AG09309 (cell line): ENCODE measurements around the gene RXRG.

Experiments used
- DNase-seq: peaks from one replicate; pipeline ENCODE4 v3.0.0-alpha.2; 2010; ENCODE audit warnings: low read depth
- H3K4me3 ChIP-seq: 2 replicates; pipeline ENCODE4 v1.5.1; 2011; ENCODE audit warnings: mild to moderate bottlenecking, low read depth, low read length, moderate library complexity; ENCODE audit not compliant: control insufficient read depth
- TF ChIP-seq, protein P1 (sequence below): IDR thresholded peaks from 2 replicates; pipeline ENCODE4 v1.5.1; 2011; ENCODE audit warnings: mild to moderate bottlenecking, low read depth, low read length, inconsistent platforms; ENCODE audit not compliant: insufficient read depth, control insufficient read depth; ENCODE audit errors: missing control alignments

Gene RXRG

DNA sequence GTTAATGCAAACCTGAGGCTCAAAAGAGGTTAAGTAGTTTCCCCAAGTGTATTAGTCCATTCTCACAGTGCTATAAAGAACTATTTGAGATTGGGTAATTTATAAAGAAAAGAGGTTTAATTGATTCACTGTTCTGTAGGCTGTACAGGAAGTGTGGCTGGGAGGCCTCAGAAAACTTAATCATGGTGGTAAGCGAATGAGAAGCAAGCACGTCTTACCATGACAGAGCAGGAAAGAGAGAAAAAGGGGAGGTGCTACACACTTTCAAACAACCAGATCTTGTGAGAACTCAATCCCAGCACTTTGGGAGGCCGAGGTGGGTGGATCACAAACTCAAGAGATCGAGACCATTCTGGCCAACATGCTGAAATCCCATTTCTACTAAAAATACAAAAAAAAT, 38.5 kb upstream of the RXRG start:
- H3K4me3 ChIP-seq: no peak overlapping the region
- DNase-seq: no peak
- TF ChIP-seq, protein P1, sequence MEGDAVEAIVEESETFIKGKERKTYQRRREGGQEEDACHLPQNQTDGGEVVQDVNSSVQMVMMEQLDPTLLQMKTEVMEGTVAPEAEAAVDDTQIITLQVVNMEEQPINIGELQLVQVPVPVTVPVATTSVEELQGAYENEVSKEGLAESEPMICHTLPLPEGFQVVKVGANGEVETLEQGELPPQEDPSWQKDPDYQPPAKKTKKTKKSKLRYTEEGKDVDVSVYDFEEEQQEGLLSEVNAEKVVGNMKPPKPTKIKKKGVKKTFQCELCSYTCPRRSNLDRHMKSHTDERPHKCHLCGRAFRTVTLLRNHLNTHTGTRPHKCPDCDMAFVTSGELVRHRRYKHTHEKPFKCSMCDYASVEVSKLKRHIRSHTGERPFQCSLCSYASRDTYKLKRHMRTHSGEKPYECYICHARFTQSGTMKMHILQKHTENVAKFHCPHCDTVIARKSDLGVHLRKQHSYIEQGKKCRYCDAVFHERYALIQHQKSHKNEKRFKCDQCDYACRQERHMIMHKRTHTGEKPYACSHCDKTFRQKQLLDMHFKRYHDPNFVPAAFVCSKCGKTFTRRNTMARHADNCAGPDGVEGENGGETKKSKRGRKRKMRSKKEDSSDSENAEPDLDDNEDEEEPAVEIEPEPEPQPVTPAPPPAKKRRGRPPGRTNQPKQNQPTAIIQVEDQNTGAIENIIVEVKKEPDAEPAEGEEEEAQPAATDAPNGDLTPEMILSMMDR: no peak

- TF ChIP-seq, protein P1: no peak
- no peak overlapping the region for H3K4me3 ChIP-seq
- peak; percentile 69 for DNase-seq
Observed at GRCh38 chr1:165481820-165482532, 37.0 kb upstream of the RXRG start.

- no peak overlapping the region for H3K4me3 ChIP-seq
- no peak for DNase-seq
- TF ChIP-seq, protein P1: no peak
Observed at GRCh38 chr1:165476776-165477175, 31.9 kb upstream of the RXRG start.

- DNase-seq: no peak
- no peak overlapping the region for H3K4me3 ChIP-seq
- TF ChIP-seq, protein P1: no peak
Observed at GRCh38 chr1:165474196-165474595, 29.3 kb upstream of the RXRG start.

- TF ChIP-seq, protein P1: no peak
- no peak overlapping the region for H3K4me3 ChIP-seq
- no peak for DNase-seq
Observed at GRCh38 chr1:165473081-165473480, 28.2 kb upstream of the RXRG start.

DNA sequence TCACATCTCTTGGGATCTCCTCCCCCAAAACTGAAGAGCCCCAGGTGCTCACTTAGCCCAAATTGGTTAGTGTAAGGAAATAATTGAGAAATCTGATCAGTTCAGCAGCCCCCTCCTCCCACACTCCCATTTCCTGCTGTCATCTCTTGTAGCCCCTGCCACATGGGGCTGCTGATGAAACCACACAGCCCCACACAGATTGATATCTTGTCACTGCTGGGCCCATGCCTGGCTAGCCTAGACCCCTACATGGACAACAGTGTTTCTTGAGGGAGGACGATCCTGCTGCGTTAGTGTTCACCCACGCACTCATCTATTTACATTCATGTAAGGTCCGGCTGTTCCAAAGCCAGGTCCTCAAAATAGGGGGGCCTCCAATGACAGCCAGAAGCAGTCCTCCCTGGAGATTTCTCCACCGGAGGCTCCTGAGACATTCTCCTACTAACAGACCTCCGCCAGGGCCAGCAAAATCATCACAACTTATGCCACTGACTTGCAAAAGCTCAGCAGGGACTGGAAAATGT, 23.9 kb upstream of the RXRG start:
- TF ChIP-seq, protein P1: no peak
- DNase-seq: no peak
- no peak overlapping the region for H3K4me3 ChIP-seq
